Esophagus muscularis mucosa (tissue), 3 donors: ENCODE data around the gene TFIP11.

Experiments
- EP300 ChIP-seq: sonication (generic); formaldehyde crosslinking; IDR thresholded peaks from one replicate; pipeline ENCODE4 v1.6.1; 2017; ENCODE audit warnings: antibody characterized with exemption
- TF ChIP-seq, protein P1 (sequence below), 3 experiments: fragments of 200-600 bp in 2 of 3; fragments of 450-650 bp in 1 of 3; sonication (generic) in 2 of 3; IDR thresholded peaks; one replicate each; pipeline ENCODE4 v1.5.1; 2017 to 2019; ENCODE audit warnings: antibody characterized with exemption in 3 of 3, mild to moderate bottlenecking in 2 of 3, moderate library complexity in 1 of 3

GRCh38 chr22:26483043-26483438 is 29.2 kb downstream of the TFIP11 start:
- TF ChIP-seq, protein P1, sequence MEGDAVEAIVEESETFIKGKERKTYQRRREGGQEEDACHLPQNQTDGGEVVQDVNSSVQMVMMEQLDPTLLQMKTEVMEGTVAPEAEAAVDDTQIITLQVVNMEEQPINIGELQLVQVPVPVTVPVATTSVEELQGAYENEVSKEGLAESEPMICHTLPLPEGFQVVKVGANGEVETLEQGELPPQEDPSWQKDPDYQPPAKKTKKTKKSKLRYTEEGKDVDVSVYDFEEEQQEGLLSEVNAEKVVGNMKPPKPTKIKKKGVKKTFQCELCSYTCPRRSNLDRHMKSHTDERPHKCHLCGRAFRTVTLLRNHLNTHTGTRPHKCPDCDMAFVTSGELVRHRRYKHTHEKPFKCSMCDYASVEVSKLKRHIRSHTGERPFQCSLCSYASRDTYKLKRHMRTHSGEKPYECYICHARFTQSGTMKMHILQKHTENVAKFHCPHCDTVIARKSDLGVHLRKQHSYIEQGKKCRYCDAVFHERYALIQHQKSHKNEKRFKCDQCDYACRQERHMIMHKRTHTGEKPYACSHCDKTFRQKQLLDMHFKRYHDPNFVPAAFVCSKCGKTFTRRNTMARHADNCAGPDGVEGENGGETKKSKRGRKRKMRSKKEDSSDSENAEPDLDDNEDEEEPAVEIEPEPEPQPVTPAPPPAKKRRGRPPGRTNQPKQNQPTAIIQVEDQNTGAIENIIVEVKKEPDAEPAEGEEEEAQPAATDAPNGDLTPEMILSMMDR (IDR thresholded peaks at IDR 0.05) = no peak
- no peak for TF ChIP-seq EP300
